GM12878 (cell line): ENCODE data around the gene DDX27. TPM values are rescaled to one million over a fixed set of nuclear protein-coding genes. Genes with fewer than 3 reads are reported as not detected.

Source experiments
- ATF3 ChIP-seq: IDR thresholded peaks from 2 replicates; pipeline ENCODE4 v1.6.1; 2011; ENCODE audit warnings: low read depth, mild to moderate bottlenecking, low read length, moderate library complexity, borderline replicate concordance; ENCODE audit errors: extremely low read depth
- ATF7 ChIP-seq: fragments of 450-650 bp; IDR thresholded peaks from 2 replicates; pipeline ENCODE4 v1.6.1; 2016; ENCODE audit warnings: low read depth, mild to moderate bottlenecking
- CBX3 ChIP-seq: fragments of 200-600 bp; sonication (generic); IDR thresholded peaks from 2 replicates; pipeline ENCODE4 v1.6.1; 2016; ENCODE audit warnings: low read depth, borderline replicate concordance
- CEBPB ChIP-seq, 2 experiments: fragments of 150-350 bp in 1 of 2; IDR thresholded peaks; 2 replicates each; pipeline ENCODE4 v1.6.1; 2012 to 2014; ENCODE audit warnings: low read depth in 2 of 2, low read length in 2 of 2, borderline replicate concordance in 1 of 2, inconsistent platforms in 1 of 2
- CHD4 ChIP-seq: fragments of 200-600 bp; sonication (generic); IDR thresholded peaks from 2 replicates; pipeline ENCODE4 v1.6.1; 2016; ENCODE audit warnings: mild to moderate bottlenecking
- DPF2 ChIP-seq: fragments of 450-650 bp; IDR thresholded peaks from 2 replicates; pipeline ENCODE4 v1.6.1; 2017; ENCODE audit warnings: mild to moderate bottlenecking
- GATAD2B ChIP-seq: fragments of 450-650 bp; conservative IDR thresholded peaks from 2 replicates; pipeline ENCODE4 v1.6.1; 2017; ENCODE audit warnings: low read depth, mild to moderate bottlenecking, moderate library complexity
- HCFC1 ChIP-seq: fragments of 150-350 bp; IDR thresholded peaks from 2 replicates; pipeline ENCODE4 v1.6.1; 2014; ENCODE audit warnings: low read length
- HSF1 ChIP-seq: fragments of 150-350 bp; IDR thresholded peaks from 2 replicates; pipeline ENCODE4 v1.6.1; 2014; ENCODE audit warnings: mild to moderate bottlenecking, low read depth, low read length
- IKZF1 ChIP-seq: fragments of 450-650 bp; conservative IDR thresholded peaks from 2 replicates; pipeline ENCODE4 v1.6.1; 2017; ENCODE audit warnings: antibody characterized with exemption, mild to moderate bottlenecking
- IRF4 ChIP-seq: IDR thresholded peaks from 2 replicates; pipeline ENCODE4 v1.6.1; 2011; ENCODE audit warnings: low read depth, low read length
- JUNB ChIP-seq: IDR thresholded peaks from 2 replicates; pipeline ENCODE4 v1.6.1; 2016; ENCODE audit warnings: antibody characterized with exemption, mild to moderate bottlenecking
- KAT2A ChIP-seq: conservative IDR thresholded peaks from 2 replicates; pipeline ENCODE4 v1.6.1; 2011; ENCODE audit warnings: low read depth, low read length; ENCODE audit not compliant: control insufficient read depth
- MEF2A ChIP-seq: IDR thresholded peaks from 2 replicates; pipeline ENCODE4 v1.6.1; 2011; ENCODE audit warnings: low read depth, mild to moderate bottlenecking, low read length, moderate library complexity; ENCODE audit not compliant: insufficient read depth
- MYC ChIP-seq: IDR thresholded peaks from 2 replicates; pipeline ENCODE4 v1.6.1; 2011; ENCODE audit warnings: mild to moderate bottlenecking, low read length, moderate library complexity, inconsistent platforms; ENCODE audit not compliant: insufficient read depth, insufficient replicate concordance, insufficient read length, severe bottlenecking
- NKRF ChIP-seq: fragments of 450-650 bp; conservative IDR thresholded peaks from 2 replicates; pipeline ENCODE4 v1.6.1; 2017; ENCODE audit warnings: mild to moderate bottlenecking, moderate library complexity
- NR2F1 ChIP-seq: fragments of 450-650 bp; conservative IDR thresholded peaks from 2 replicates; pipeline ENCODE4 v1.6.1; 2017; ENCODE audit warnings: mild to moderate bottlenecking
- POLR2AphosphoS2 ChIP-seq: IDR thresholded peaks from 2 replicates; pipeline ENCODE4 v1.6.1; 2011; ENCODE audit warnings: low read depth, mild to moderate bottlenecking, low read length, improper control_type of control experiment, moderate library complexity
- RAD21 ChIP-seq: IDR thresholded peaks from 2 replicates; pipeline ENCODE4 v1.6.1; 2011; ENCODE audit warnings: mild to moderate bottlenecking, low read depth, low read length, moderate library complexity; ENCODE audit not compliant: insufficient read depth
- RAD51 ChIP-seq: fragments of 450-650 bp; IDR thresholded peaks from 2 replicates; pipeline ENCODE4 v1.6.1; 2016; ENCODE audit warnings: moderate library complexity, mild to moderate bottlenecking, inconsistent platforms
- SMAD1 ChIP-seq: fragments of 450-650 bp; IDR thresholded peaks from 2 replicates; pipeline ENCODE4 v1.6.1; 2018; ENCODE audit warnings: mild to moderate bottlenecking, low read depth; ENCODE audit not compliant: partially characterized antibody
- SMAD5 ChIP-seq: IDR thresholded peaks from 2 replicates; pipeline ENCODE4 v1.6.1; 2016; ENCODE audit warnings: antibody characterized with exemption, low read depth
- SMC3 ChIP-seq: IDR thresholded peaks from 2 replicates; pipeline ENCODE4 v1.6.1; 2011; ENCODE audit warnings: low read length, improper control_type of control experiment, borderline replicate concordance
- SP1 ChIP-seq: IDR thresholded peaks from one replicate; pipeline ENCODE4 v1.6.1; 2011; ENCODE audit warnings: low read depth, low read length
- SREBF1 ChIP-seq: IDR thresholded peaks from 2 replicates; pipeline ENCODE4 v1.6.1; 2012; ENCODE audit warnings: mild to moderate bottlenecking, low read length
- SREBF2 ChIP-seq: IDR thresholded peaks from 2 replicates; pipeline ENCODE4 v1.6.1; 2012; ENCODE audit warnings: mild to moderate bottlenecking, low read length
- STAT3 ChIP-seq: IDR thresholded peaks from 2 replicates; pipeline ENCODE4 v1.6.1; 2011; ENCODE audit warnings: low read depth, low read length, improper control_type of control experiment
- TARDBP ChIP-seq: IDR thresholded peaks from 2 replicates; pipeline ENCODE4 v1.6.1; 2016; ENCODE audit warnings: borderline replicate concordance
- YBX1 ChIP-seq: fragments of 450-650 bp; IDR thresholded peaks from 2 replicates; pipeline ENCODE4 v1.6.1; 2016; ENCODE audit warnings: antibody characterized with exemption
- ZSCAN29 ChIP-seq: fragments of 450-650 bp; IDR thresholded peaks from 2 replicates; pipeline ENCODE4 v1.6.1; 2017; ENCODE audit warnings: mild to moderate bottlenecking, moderate library complexity
- polyA plus RNA-seq, 11 experiments: library from polyadenylated mRNA; depleted of rRNA in 4 of 11; unstranded in 6 of 11; stranded (reverse) in 5 of 11; fragments of >200 nt; fragmentation: Nextera tagmentation in 4 of 11; fragmentation: Illumina TruSeq in 1 of 11; extraction: Ambion mirVana in 4 of 11; extraction: Trizol in 1 of 11; gene quantifications; 1 replicate in 1 of 11; 2 replicates in 10 of 11; pipeline versions ENCODE4 v1.2.1 to v1.2.3, GENCODE V29; 2011 to 2016; ENCODE audit warnings: inconsistent platforms in 2 of 11, missing spikeins in 2 of 11, low read depth in 1 of 11
- total RNA-seq, 4 experiments: library from RNA; depleted of rRNA in 3 of 4; stranded (reverse); fragments of >200 nt in 3 of 4; fragmentation: Illumina TruSeq in 1 of 4; extraction: Trizol in 1 of 4; gene quantifications; 2 replicates each; pipeline versions ENCODE4 v1.2.1 to v1.2.3, GENCODE V29; 2013 to 2021

DDX27 gene
- total and polyA plus RNA-seq, 10 of the 15 experiments (the other 5 are each of a cell fraction or from before 2014, with no cell fraction given), result 19.8 to 78.8 (median 54.9) TPM

GRCh38 chr20:49276961-49277785 is 58.0 kb downstream of the DDX27 start (continued):
- TF ChIP-seq TARDBP (no peak), GATAD2B (no peak), CBX3 (no peak), HCFC1 (no peak), SREBF2 (no peak), SMAD1 (no peak), MEF2A (no peak), NR2F1 (no peak), IRF4 (peak; percentile 88), SP1 (no peak), STAT3 (no peak), SMAD5 (no peak), DPF2 (no peak), SREBF1 (no peak), POLR2AphosphoS2 (no peak), ZSCAN29 (no peak), KAT2A (no peak), CHD4 (no peak), MYC (no peak), RAD21 (no peak), RAD51 (no peak), NKRF (no peak), YBX1 (0 out of 2 replicates have a peak, but pooled peaks have one; percentile 21), ATF7 (no peak), JUNB (peak; percentile 81), HSF1 (no peak), ATF3 (no peak), SMC3 (no peak), IKZF1 (no peak), CEBPB (IDR thresholded peaks at IDR 0.05; ENCODE audit: borderline replicate concordance in 1 of 2, low read depth in 2 of 2, low read length in 2 of 2) (no peak)
